HepG2 (cell line): ENCODE data around the gene YTHDF1. TPM values are rescaled to one million over a fixed set of nuclear protein-coding genes. Genes with fewer than 3 reads are reported as not detected.
A peak's percentile ranks its signal among the peaks of the same experiment; 100 is the strongest.

Experiments
- EHMT2 ChIP-seq: fragments of 200-600 bp; sonication (generic); IDR thresholded peaks from 2 replicates; pipeline ENCODE4 v1.7.0; 2017; ENCODE audit warnings: antibody characterized with exemption, low read depth, low read length, borderline replicate concordance
- MIER3 ChIP-seq: IDR thresholded peaks from 2 replicates; pipeline ENCODE4 v1.6.1; 2016; ENCODE audit warnings: missing compliant biosample characterization, borderline replicate concordance
- MYNN ChIP-seq: sonication (generic); formaldehyde crosslinking; IDR thresholded peaks from 2 replicates; pipeline ENCODE4 v1.4.0; 2020; ENCODE audit warnings: mild to moderate bottlenecking, low read depth, missing genetic modification reagents
- MYPOP ChIP-seq: sonication (generic); formaldehyde crosslinking; IDR thresholded peaks from 2 replicates; pipeline ENCODE4 v1.8.1; 2023; ENCODE audit warnings: mild to moderate bottlenecking, moderate library complexity, missing genetic modification reagents
- RCOR2 ChIP-seq: IDR thresholded peaks from 2 replicates; pipeline ENCODE4 v1.6.1; 2016; ENCODE audit warnings: missing biosample characterization, missing genetic modification reagents
- REST ChIP-seq, 2 experiments: IDR thresholded peaks; 2 replicates each; pipeline ENCODE4 v1.6.1; 2011 to 2012; ENCODE audit warnings: low read length in 2 of 2, borderline replicate concordance in 1 of 2, low read depth in 1 of 2, mild to moderate bottlenecking in 1 of 2, moderate library complexity in 1 of 2
- STAG1 ChIP-seq: sonication (generic); formaldehyde crosslinking; IDR thresholded peaks from 2 replicates; pipeline ENCODE4 v1.4.0; 2020; ENCODE audit warnings: missing genetic modification reagents
- TP53 ChIP-seq: sonication (generic); formaldehyde crosslinking; conservative IDR thresholded peaks from 2 replicates; pipeline ENCODE4 v1.4.0; 2020; ENCODE audit warnings: missing genetic modification reagents
- UBTF ChIP-seq: sonication (generic); formaldehyde crosslinking; IDR thresholded peaks from 2 replicates; pipeline ENCODE4 v1.4.0; 2020; ENCODE audit warnings: mild to moderate bottlenecking, missing genetic modification reagents
- YEATS2 ChIP-seq: sonication (generic); formaldehyde crosslinking; IDR thresholded peaks from 2 replicates; pipeline ENCODE4 v1.4.0; 2020; ENCODE audit warnings: missing genetic modification reagents, borderline replicate concordance
- ZKSCAN5 ChIP-seq: sonication (generic); formaldehyde crosslinking; IDR thresholded peaks from 2 replicates; pipeline ENCODE4 v1.5.1; 2020; ENCODE audit warnings: mild to moderate bottlenecking, missing genetic modification reagents
- ZNF670 ChIP-seq: sonication (generic); formaldehyde crosslinking; IDR thresholded peaks from 2 replicates; pipeline ENCODE4 v1.8.0; 2022; ENCODE audit warnings: mild to moderate bottlenecking, missing genetic modification reagents, borderline replicate concordance
- ZNF687 ChIP-seq: sonication (generic); formaldehyde crosslinking; IDR thresholded peaks from 2 replicates; pipeline ENCODE4 v1.5.1; 2020; ENCODE audit warnings: mild to moderate bottlenecking, missing genetic modification reagents, moderate library complexity
- ZNF776 ChIP-seq: sonication (generic); formaldehyde crosslinking; IDR thresholded peaks from 2 replicates; pipeline ENCODE4 v1.4.0; 2020; ENCODE audit warnings: mild to moderate bottlenecking, missing genetic modification reagents
- ZNF792 ChIP-seq: IDR thresholded peaks from 2 replicates; pipeline ENCODE4 v1.6.1; 2016
- polyA plus RNA-seq, 8 experiments: library from polyadenylated mRNA; depleted of rRNA in 3 of 8; stranded (reverse) in 7 of 8; unstranded in 1 of 8; fragments of >200 nt; fragmentation: Illumina TruSeq in 4 of 8; extraction: Trizol in 4 of 8; gene quantifications; 2 replicates each; pipeline versions ENCODE4 v1.2.1 to v1.2.3, GENCODE V29; 2011 to 2016; ENCODE audit warnings: low read depth in 4 of 8, missing spikeins in 1 of 8, mixed read lengths in 1 of 8; ENCODE audit not compliant: insufficient read depth in 1 of 8
- total RNA-seq, 5 experiments: library from RNA; depleted of rRNA; stranded (reverse); fragments of >200 nt; fragmentation: Illumina TruSeq; extraction: Trizol; gene quantifications; 2 replicates each; pipeline ENCODE4 v1.2.3, GENCODE V29; 2016; ENCODE audit warnings: low read depth in 1 of 5

The YTHDF1 gene
- total and polyA plus RNA-seq, 2 of the 13 experiments (the other 11 are each of a cell fraction or from before 2014, with no cell fraction given) = 34.5 to 37.7 TPM

- TF ChIP-seq MYNN (no peak), MIER3 (CRISPR knock-in tag) (no peak), ZNF687 (peak; percentile 38), UBTF (CRISPR knock-in tag) (peak; percentile 43; the same call in 1 of the 2 replicates), MYPOP (CRISPR knock-in tag) (peak; percentile 76; the same call in 1 of the 2 replicates), TP53 (CRISPR knock-in tag) (no peak), REST (IDR thresholded peaks at IDR 0.05; ENCODE audit: borderline replicate concordance in 1 of 2, low read depth in 1 of 2, low read length in 2 of 2) (no peak), ZNF792 (CRISPR knock-in tag) (no peak), EHMT2 (no peak), STAG1 (0 out of 2 replicates have a peak, but pooled peaks have one; percentile 18), RCOR2 (CRISPR knock-in tag) (no peak), ZNF670 (CRISPR knock-in tag) (no peak), YEATS2 (CRISPR knock-in tag) (no peak), ZKSCAN5 (CRISPR knock-in tag) (no peak), ZNF776 (CRISPR knock-in tag) (0 out of 2 replicates have a peak, but pooled peaks have one; percentile 53)
Measured at GRCh38 chr20:63224412-63225081, 8.6 kb upstream of the YTHDF1 start (continued).
